DOHH2 (cell line): ENCODE measurements around the gene FHOD3.

Experiments used
- EZH2phosphoT487 ChIP-seq: fragments of 200-600 bp; sonication (generic); IDR thresholded peaks from 2 replicates; pipeline ENCODE4 v1.6.1; 2017; ENCODE audit warnings: borderline replicate concordance, mild to moderate bottlenecking, antibody characterized with exemption, low read length, moderate library complexity, mixed read lengths
- TF ChIP-seq, protein P1 (sequence below): fragments of 200-600 bp; sonication (generic); IDR thresholded peaks from one replicate; pipeline ENCODE4 v1.5.1; 2014; ENCODE audit warnings: antibody characterized with exemption, mild to moderate bottlenecking, low read depth, low read length; ENCODE audit not compliant: poor library complexity, severe bottlenecking

DNA sequence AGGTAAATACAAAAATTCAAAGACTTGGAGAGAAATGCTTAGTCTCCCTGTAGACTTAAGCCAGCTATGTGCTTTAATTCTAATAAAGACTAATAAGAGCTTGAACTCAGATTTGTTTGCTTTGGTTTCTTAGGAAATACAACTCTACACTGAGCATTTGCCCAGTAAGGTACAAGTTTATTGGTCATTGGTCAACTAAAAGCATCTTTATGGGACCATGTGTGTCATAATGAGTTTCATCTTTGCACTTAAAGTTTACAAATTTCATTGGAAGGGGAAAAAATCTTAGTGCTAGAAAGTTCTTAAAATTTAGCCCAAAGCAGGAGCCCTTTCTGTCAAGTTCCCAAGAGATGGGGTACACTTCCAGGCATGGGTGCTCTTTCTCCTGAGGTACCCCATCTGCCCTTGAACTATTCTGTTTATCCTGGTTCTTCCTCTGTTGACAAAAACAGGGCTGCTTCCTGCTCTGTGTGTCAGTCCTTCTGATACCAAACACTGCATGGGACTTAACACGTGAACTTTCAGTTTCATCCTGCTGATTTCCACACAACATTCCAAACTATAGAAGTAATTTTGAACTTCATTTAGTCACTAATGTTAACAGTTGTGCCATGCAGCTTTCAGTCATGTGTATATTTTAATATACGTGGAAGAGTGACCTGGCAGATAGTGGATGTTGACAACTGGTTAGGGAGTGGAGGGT, 331.1 kb downstream of the FHOD3 start:
- TF ChIP-seq, protein P1, sequence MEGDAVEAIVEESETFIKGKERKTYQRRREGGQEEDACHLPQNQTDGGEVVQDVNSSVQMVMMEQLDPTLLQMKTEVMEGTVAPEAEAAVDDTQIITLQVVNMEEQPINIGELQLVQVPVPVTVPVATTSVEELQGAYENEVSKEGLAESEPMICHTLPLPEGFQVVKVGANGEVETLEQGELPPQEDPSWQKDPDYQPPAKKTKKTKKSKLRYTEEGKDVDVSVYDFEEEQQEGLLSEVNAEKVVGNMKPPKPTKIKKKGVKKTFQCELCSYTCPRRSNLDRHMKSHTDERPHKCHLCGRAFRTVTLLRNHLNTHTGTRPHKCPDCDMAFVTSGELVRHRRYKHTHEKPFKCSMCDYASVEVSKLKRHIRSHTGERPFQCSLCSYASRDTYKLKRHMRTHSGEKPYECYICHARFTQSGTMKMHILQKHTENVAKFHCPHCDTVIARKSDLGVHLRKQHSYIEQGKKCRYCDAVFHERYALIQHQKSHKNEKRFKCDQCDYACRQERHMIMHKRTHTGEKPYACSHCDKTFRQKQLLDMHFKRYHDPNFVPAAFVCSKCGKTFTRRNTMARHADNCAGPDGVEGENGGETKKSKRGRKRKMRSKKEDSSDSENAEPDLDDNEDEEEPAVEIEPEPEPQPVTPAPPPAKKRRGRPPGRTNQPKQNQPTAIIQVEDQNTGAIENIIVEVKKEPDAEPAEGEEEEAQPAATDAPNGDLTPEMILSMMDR = no peak
- no peak for TF ChIP-seq EZH2phosphoT487
